Measurements from ENCODE around the gene METTL8. TPM values are rescaled to one million over a fixed set of nuclear protein-coding genes. Genes with fewer than 3 reads are reported as not detected.

METTL8 gene
- polyA plus RNA-seq, 1 of the 3 experiments (the other 2 are of a cell fraction) = 5.1 TPM

DNA sequence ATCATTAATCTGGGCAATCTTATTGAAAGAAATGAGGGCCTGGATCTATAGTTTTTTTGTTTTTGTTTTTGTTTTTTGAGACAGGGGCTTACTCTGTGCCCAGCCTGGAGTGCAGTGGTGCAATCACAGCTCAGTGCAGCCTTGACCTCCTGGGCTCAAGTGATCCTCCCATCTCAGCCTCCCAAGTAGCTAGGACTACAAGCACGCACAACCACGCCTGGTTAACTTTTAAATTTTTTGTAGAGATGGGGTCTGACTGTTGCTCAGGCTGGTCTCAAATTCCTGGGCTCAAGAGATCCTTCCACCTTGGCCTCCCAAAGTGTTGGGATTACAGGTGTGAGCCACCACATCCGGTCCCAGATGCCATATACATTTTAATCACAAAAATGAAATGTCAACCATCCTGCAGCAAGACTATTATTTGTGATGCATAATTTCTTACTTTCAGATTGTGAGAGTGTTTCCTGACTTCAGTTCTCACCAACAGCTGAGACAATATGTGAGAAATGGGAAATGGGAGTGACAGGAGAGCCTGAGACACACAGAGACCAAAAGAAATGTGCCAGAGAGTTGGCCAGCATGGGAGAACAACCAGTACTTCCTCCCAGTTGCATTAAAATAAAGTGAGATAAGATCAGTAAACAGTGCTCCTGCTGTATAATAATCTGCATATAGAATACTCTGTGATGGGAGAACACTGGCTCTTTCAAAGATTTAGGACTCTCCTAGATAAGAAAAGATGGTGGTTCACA lies 87.6 kb downstream of the METTL8 start:
- H3K9me3 ChIP-seq = no peaks in the 10 kb centered on the region
- H3K4me2 ChIP-seq = no peak overlapping the region
- H3K79me2 ChIP-seq (ENCODE audit: insufficient read depth) = no peaks in the 10 kb centered on the region
- no peaks in the 10 kb centered on the region for H3K9me2 ChIP-seq
- POLR2A ChIA-PET = no interaction called here
- no peak overlapping the region for H3K4me3 ChIP-seq (ENCODE audit: low read depth in 2 of 2, low read length in 1 of 2)
- H3K27ac ChIP-seq (ENCODE audit: low read depth in 2 of 2, low read length in 1 of 2) = no peak overlapping the region; a peak in 1 of 4 replicates
- 92% methylated on average over 3 of the region's 3 CpGs for WGBS (ENCODE audit: low lambda C conversion rate)
- H3K36me3 ChIP-seq (replicated peaks in 1 of 2; ENCODE audit: control insufficient read depth in 1 of 2, insufficient read depth in 2 of 2, low read length in 1 of 2) = no peaks in the 10 kb centered on the region
- no peak overlapping the region for H2AFZ ChIP-seq (ENCODE audit: low read depth)
- no peaks in the 10 kb centered on the region for H4K20me1 ChIP-seq (ENCODE audit: insufficient read depth)
- H3F3A ChIP-seq (replicated peaks; ENCODE audit: insufficient read depth) = peaks cover 16% of the 10 kb centered on the region
- TF ChIP-seq TCF12 (IDR thresholded peaks at IDR 0.05) = no peak
- no peak for TF ChIP-seq JUND (IDR thresholded peaks at IDR 0.05)
- no peak for TF ChIP-seq MAX (IDR thresholded peaks at IDR 0.05; ENCODE audit: low read depth)
- no peak for TF ChIP-seq RCOR1 (IDR thresholded peaks at IDR 0.05; ENCODE audit: low read length)
- TF ChIP-seq, protein P1, sequence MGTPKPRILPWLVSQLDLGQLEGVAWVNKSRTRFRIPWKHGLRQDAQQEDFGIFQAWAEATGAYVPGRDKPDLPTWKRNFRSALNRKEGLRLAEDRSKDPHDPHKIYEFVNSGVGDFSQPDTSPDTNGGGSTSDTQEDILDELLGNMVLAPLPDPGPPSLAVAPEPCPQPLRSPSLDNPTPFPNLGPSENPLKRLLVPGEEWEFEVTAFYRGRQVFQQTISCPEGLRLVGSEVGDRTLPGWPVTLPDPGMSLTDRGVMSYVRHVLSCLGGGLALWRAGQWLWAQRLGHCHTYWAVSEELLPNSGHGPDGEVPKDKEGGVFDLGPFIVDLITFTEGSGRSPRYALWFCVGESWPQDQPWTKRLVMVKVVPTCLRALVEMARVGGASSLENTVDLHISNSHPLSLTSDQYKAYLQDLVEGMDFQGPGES (IDR thresholded peaks at IDR 0.05; ENCODE audit: low read depth, low read length) = no peak
- no peak for TF ChIP-seq MEF2A (IDR thresholded peaks at IDR 0.05; ENCODE audit: borderline replicate concordance, low read depth)
- no peak for TF ChIP-seq ELF1 (IDR thresholded peaks at IDR 0.05)
- no peak for TF ChIP-seq TEAD4 (IDR thresholded peaks at IDR 0.05; ENCODE audit: borderline replicate concordance, insufficient read depth)
- no peaks in the 10 kb centered on the region for H3K27me3 ChIP-seq (ENCODE audit: insufficient read depth)
- DNase-seq = no peak
- peaks cover 3 to 7% of the 10 kb centered on the region in 2 experiments; a peak in 3 of 4 replicates for H3K4me1 ChIP-seq (ENCODE audit: control insufficient read depth in 1 of 2, insufficient read depth in 2 of 2, low read depth in 1 of 2, low read length in 1 of 2)
- no peak overlapping the region for H3K9ac ChIP-seq
- CTCF ChIA-PET = interaction anchor here (0.7 kb wide), 1 partner anchor 16 kb away, joined by 3 read pairs; no protein-coding TSS in a partner anchor

DNA sequence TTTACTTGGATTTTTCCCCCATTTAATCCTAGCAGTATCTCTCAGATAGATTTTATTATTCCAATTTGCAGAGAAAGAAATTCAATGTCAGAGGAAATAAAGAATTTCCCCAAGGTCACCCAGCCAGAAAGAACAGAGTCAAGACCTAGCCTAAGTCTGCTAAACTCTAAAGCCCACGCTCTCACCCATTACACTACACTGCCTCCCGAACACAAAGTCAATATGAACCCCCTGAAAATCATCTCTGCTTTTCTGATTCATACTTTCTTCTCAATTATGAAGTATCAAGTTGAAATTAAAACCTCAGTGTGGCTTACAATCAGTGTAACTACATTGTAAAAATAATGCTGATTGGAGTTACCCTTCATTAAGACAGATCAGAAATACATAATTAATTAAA lies 89.6 kb downstream of the METTL8 start:
- WGBS (ENCODE audit: low lambda C conversion rate) = 96% methylated on average over 2 of the region's 2 CpGs
- Histone ChIP-seq H3K36me3 (replicated peaks in 1 of 2; ENCODE audit: control insufficient read depth in 1 of 2, insufficient read depth in 2 of 2, low read length in 1 of 2) (no peaks in the 10 kb centered on the region), H3K27me3 (ENCODE audit: insufficient read depth) (no peaks in the 10 kb centered on the region), H2AFZ (ENCODE audit: low read depth) (no peak overlapping the region), H3K4me2 (no peak overlapping the region), H4K20me1 (ENCODE audit: insufficient read depth) (no peaks in the 10 kb centered on the region), H3K4me1 (ENCODE audit: control insufficient read depth in 1 of 2, insufficient read depth in 2 of 2, low read depth in 1 of 2, low read length in 1 of 2) (peaks cover 3 to 7% of the 10 kb centered on the region in 2 experiments; a peak in 3 of 4 replicates), H3K9ac (no peak overlapping the region), H3K9me2 (no peaks in the 10 kb centered on the region), H3K27ac (ENCODE audit: low read depth in 2 of 2, low read length in 1 of 2) (no peak overlapping the region), H3F3A (replicated peaks; ENCODE audit: insufficient read depth) (peaks cover 16% of the 10 kb centered on the region), H3K9me3 (no peaks in the 10 kb centered on the region), H3K79me2 (ENCODE audit: insufficient read depth) (no peaks in the 10 kb centered on the region), H3K4me3 (ENCODE audit: low read depth in 2 of 2, low read length in 1 of 2) (no peak overlapping the region)
- POLR2A ChIA-PET = no interaction called here
- CTCF ChIA-PET = no interaction called here
- no peak for TF ChIP-seq MXI1 (IDR thresholded peaks at IDR 0.05; ENCODE audit: low read depth, low read length)
- no peak for DNase-seq

GRCh38 chr2:171342067-171342413 lies 91.8 kb downstream of the METTL8 start:
- Histone ChIP-seq H4K20me1 (ENCODE audit: insufficient read depth) (no peaks in the 10 kb centered on the region), H3K9me3 (no peaks in the 10 kb centered on the region), H3K79me2 (ENCODE audit: insufficient read depth) (no peaks in the 10 kb centered on the region), H3K9ac (no peak overlapping the region), H3F3A (replicated peaks; ENCODE audit: insufficient read depth) (peaks cover 8% of the 10 kb centered on the region), H3K27ac (ENCODE audit: low read depth in 2 of 2, low read length in 1 of 2) (peak overlapping the region in 1 of 2 experiments; percentile 17; a peak in 1 of 4 replicates), H3K4me1 (ENCODE audit: control insufficient read depth in 1 of 2, insufficient read depth in 2 of 2, low read depth in 1 of 2, low read length in 1 of 2) (peaks cover 2 to 3% of the 10 kb centered on the region in 2 experiments; a peak in 2 of 4 replicates), H3K36me3 (replicated peaks in 1 of 2; ENCODE audit: control insufficient read depth in 1 of 2, insufficient read depth in 2 of 2, low read length in 1 of 2) (no peaks in the 10 kb centered on the region), H2AFZ (ENCODE audit: low read depth) (no peak overlapping the region), H3K4me3 (ENCODE audit: low read depth in 2 of 2, low read length in 1 of 2) (no peak overlapping the region), H3K4me2 (no peak overlapping the region), H3K9me2 (no peaks in the 10 kb centered on the region), H3K27me3 (ENCODE audit: insufficient read depth) (no peaks in the 10 kb centered on the region)
- WGBS (ENCODE audit: low lambda C conversion rate) = 68% methylated on average over 1 of the region's 1 CpG
- TF ChIP-seq EZH2phosphoT487 (IDR thresholded peaks at IDR 0.05; ENCODE audit: borderline replicate concordance, low read depth) = no peak
- TF ChIP-seq NFIC (IDR thresholded peaks at IDR 0.05; ENCODE audit: borderline replicate concordance) = no peak
- peak; percentile 22; the same call in 1 of the 2 replicates for TF ChIP-seq PBX3 (IDR thresholded peaks at IDR 0.05)
- no peak for DNase-seq
- CTCF ChIA-PET = no interaction called here
- POLR2A ChIA-PET = no interaction called here
